Kidney (tissue), 14 donors: Measurements from ENCODE around the gene TTC39B. TPM values are rescaled to one million over a fixed set of nuclear protein-coding genes. Genes with fewer than 3 reads are reported as not detected.
A peak's percentile ranks its signal among the peaks of the same experiment; 100 is the strongest.

Experiments used
- DNase-seq, 5 donors: peaks; one replicate each; pipeline ENCODE4 v3.0.0-alpha.2; 2013 to 2020
- FAIRE-seq: peaks from 2 replicates; lab custom pipeline; 2012; peaks lifted over from hg19 to GRCh38; lab: Jason Lieb, UNC
- H3K27ac ChIP-seq, 2 donors: one replicate each; pipeline ENCODE4 v1.7.0; 2013; ENCODE audit warnings: low read depth in 2 of 2, low read length in 2 of 2, inconsistent platforms in 1 of 2
- H3K27me3 ChIP-seq: one replicate; pipeline ENCODE4 v1.7.1; 2013; ENCODE audit warnings: low read length, inconsistent platforms; ENCODE audit not compliant: control insufficient read depth, insufficient read depth
- H3K36me3 ChIP-seq, 3 donors: one replicate each; pipeline versions ENCODE4 v1.7.0 to v1.7.1; 2013; ENCODE audit warnings: low read length in 3 of 3, control low read depth in 1 of 3, inconsistent platforms in 1 of 3; ENCODE audit not compliant: insufficient read depth in 3 of 3, control insufficient read depth in 2 of 3
- H3K4me1 ChIP-seq, 3 donors: one replicate each; pipeline versions ENCODE4 v1.7.0 to v1.7.1; 2013; ENCODE audit warnings: low read length in 3 of 3, inconsistent platforms in 1 of 3, low read depth in 1 of 3; ENCODE audit not compliant: control insufficient read depth in 2 of 3, insufficient read depth in 2 of 3
- H3K4me3 ChIP-seq, 3 donors: one replicate each; pipeline versions ENCODE4 v1.7.0 to v1.8.1; 2013; ENCODE audit warnings: low read length in 3 of 3, control low read depth in 1 of 3, inconsistent platforms in 1 of 3
- H3K9ac ChIP-seq, 3 donors: one replicate each; pipeline versions ENCODE4 v1.7.0 to v1.7.1; 2013; ENCODE audit warnings: low read length in 3 of 3, control low read depth in 1 of 3, inconsistent platforms in 1 of 3
- H3K9me3 ChIP-seq, 3 donors: one replicate each; pipeline versions ENCODE4 v1.7.0 to v1.7.1; 2013; ENCODE audit warnings: low read length in 3 of 3, control low read depth in 1 of 3, inconsistent platforms in 1 of 3; ENCODE audit not compliant: control insufficient read depth in 2 of 3, insufficient read depth in 1 of 3
- CTCF ChIP-seq: IDR thresholded peaks from 3 replicates; pipeline ENCODE4 v1.5.1; 2012; ENCODE audit warnings: mild to moderate bottlenecking, moderate library complexity, borderline replicate concordance; ENCODE audit not compliant: insufficient read depth; ENCODE audit errors: extremely low read depth
- intact Hi-C: fragments of 100-400 bp; cut with DNase I; formaldehyde crosslinking; loops from one replicate; pipeline ENCODE4 v1.11.1; 2022
- polyA plus RNA-seq: library from polyadenylated mRNA; stranded (reverse); fragments of 350-450 nt; fragmentation: Illumina TruSeq; extraction: RNeasy Lipid Tissue Mini Kit (QIAGEN cat#74804); gene quantifications from one replicate; pipeline ENCODE4 v1.2.3, GENCODE V29; 2014; ENCODE audit warnings: low read depth, low replicate concordance; ENCODE audit not compliant: insufficient read depth
- total RNA-seq: library from RNA; stranded (reverse); fragmentation: NEBNext Ultra II Directional; extraction: Animal tissue kit (Norgen Biotek cat#: 25700); gene quantifications from one replicate; pipeline ENCODE4 v1.2.1, GENCODE V29; 2021
- donor health status: control.
- donor health status: control.
- donor health status: control.
- donor health status: control.
- donor health status: control.
- donor health status: DM: yes; HTN: yes; CAD: no.
- donor health status: Normal renal cell carcinoma (clear cell type).

TTC39B gene
- total and polyA plus RNA-seq, 2 donors from 2014 or later: 4.9 to 22.0 TPM

DNA sequence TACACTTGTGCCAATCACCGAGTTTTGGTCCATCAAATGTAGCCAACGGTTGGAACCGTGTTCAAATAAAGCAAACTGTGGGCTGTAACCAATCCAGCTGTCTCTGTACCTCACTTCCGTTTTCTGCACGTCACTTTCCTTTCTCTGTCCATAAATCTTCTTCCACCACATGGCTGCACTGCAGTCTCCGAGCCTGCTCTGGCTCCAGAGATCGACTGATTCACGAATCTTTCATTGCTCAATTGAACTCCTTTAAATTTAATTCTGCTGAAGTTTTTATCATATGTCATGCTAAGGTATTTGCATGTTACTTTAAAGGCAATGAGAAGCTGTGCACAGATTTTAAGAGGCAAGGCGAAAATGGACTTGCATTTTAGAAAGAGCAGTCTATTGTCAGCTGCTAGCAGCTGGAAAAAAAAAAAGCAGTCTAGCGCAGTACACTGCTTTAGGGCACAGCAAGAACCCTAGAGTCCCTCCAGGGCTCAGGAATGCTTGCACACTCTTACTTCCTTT is 13.2 kb downstream of the TTC39B start:
- FAIRE-seq (no peak), DNase-seq (peak in 3 of 5 donors; percentile 35 to 84 (median 82))
- peak overlapping the region; percentile 45 to 91 for H3K27ac ChIP-seq
- H3K4me3 ChIP-seq: peak overlapping the region; percentile 16 to 49 (median 47)
- no peaks in the 10 kb centered on the region for H3K27me3 ChIP-seq
- H3K4me1 ChIP-seq: peaks cover 22 to 37% (median 34%) of the 10 kb centered on the region in 3 donors
- TF ChIP-seq CTCF: no peak
- no peaks in the 10 kb centered on the region for H3K9me3 ChIP-seq
- H3K9ac ChIP-seq: peak overlapping the region in 2 of 3 donors; percentile 29 to 37
- intact Hi-C loops: no loop called here
- H3K36me3 ChIP-seq: no peaks in the 10 kb centered on the region

DNA sequence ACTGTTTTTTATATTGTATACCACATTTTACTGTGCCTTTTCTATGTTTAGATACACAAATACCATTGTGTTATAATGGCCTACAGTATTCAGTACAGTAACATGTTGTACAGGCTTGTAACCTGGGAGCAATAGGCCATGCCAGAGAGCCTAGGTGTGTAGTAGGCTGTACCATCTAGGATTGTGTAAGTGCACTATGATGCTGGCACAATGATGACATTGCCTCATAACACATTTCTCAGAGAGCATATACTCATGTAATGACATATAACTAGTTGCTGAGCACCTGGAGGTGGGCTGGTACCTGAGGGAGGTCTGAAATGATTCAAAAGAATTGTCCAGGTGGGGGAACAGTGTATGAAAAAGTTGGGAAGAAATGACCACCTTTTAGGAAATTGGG is 13.9 kb downstream of the TTC39B start:
- no peak for FAIRE-seq
- Histone ChIP-seq H3K4me1 (peaks cover 22 to 37% (median 34%) of the 10 kb centered on the region in 3 donors), H3K9me3 (no peaks in the 10 kb centered on the region), H3K27me3 (no peaks in the 10 kb centered on the region), H3K9ac (no peak overlapping the region), H3K36me3 (no peaks in the 10 kb centered on the region), H3K27ac (no peak overlapping the region), H3K4me3 (no peak overlapping the region)
- intact Hi-C loops: no loop called here
- no peak for TF ChIP-seq CTCF
- no peak for DNase-seq

- no peak for FAIRE-seq
- intact Hi-C loops: no loop called here
- DNase-seq: peak in 1 of 5 donors; percentile 58
Observed at GRCh38 chr9:15289603-15290002, 17.4 kb downstream of the TTC39B start.

More at GRCh38 chr9:15289603-15290002, 17.4 kb downstream of the TTC39B start:
- H3K9ac ChIP-seq: no peak overlapping the region
- peaks cover 11 to 15% (median 15%) of the 10 kb centered on the region in 3 donors for H3K4me1 ChIP-seq
- H3K27ac ChIP-seq: no peak overlapping the region
- no peak for TF ChIP-seq CTCF
- H3K36me3 ChIP-seq: no peaks in the 10 kb centered on the region
- H3K4me3 ChIP-seq: no peak overlapping the region
- H3K27me3 ChIP-seq: no peaks in the 10 kb centered on the region
- no peaks in the 10 kb centered on the region for H3K9me3 ChIP-seq
